GM15510 (cell line): ENCODE results near the gene ERLIN1.

ENCODE experiments used
- POLR2A ChIP-seq: IDR thresholded peaks from 3 replicates; pipeline ENCODE4 v1.6.1; 2011; ENCODE audit warnings: borderline replicate concordance; ENCODE audit not compliant: insufficient read length; ENCODE audit errors: extremely low read depth

ERLIN1 gene

GRCh38 chr10:100128951-100129350, 56.9 kb downstream of the ERLIN1 start:
- no peak for TF ChIP-seq POLR2A

DNA sequence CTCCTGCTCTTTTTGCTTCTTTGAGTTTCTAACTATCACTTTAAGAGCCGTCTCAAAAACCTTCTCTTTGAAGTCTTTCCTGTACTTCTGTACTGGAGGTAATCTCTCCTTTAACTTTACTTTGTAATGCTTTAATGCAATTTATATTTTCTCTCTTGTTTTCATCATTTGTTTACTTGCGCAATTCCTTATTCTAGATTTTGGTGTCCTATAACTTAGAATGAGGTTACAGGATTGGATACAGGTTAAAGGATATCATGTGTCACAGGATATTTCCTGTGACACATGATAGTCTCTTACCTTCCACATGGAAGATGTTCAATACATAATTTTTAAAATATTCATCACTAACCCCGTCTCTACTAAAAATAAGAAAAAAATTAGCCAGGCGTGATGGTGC, 61.7 kb downstream of the ERLIN1 start:
- no peak for TF ChIP-seq POLR2A

- TF ChIP-seq POLR2A, result no peak
These were observed 63.0 kb downstream of the ERLIN1 start for GRCh38 chr10:100122780-100123179.

- TF ChIP-seq POLR2A, result no peak
These were observed 65.3 kb downstream of the ERLIN1 start for GRCh38 chr10:100120550-100120949.

GRCh38 chr10:100119726-100120125, 66.1 kb downstream of the ERLIN1 start:
- no peak for TF ChIP-seq POLR2A

GRCh38 chr10:100114976-100115770, 70.7 kb downstream of the ERLIN1 start:
- TF ChIP-seq POLR2A, result no peak

DNA sequence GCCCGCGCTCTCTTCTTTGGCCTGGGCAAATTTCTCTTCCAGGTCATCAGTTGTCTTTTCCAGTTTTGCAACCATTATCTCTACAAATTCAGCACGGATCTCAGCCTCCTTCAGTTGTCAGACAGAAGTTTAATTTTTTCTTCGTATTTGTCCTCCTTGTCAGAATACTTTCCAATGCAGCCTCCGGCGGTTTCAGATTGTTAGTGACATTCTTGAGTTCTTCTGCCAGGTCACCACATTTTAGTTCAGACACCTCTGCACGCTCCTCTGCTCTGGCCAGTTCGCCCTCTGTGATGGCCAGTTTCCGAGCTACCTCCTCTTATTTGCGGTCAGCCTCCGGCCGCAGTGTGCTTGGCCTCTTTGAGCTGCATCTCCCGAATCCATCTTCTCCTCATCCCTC, 71.4 kb downstream of the ERLIN1 start:
- TF ChIP-seq POLR2A, result no peak

DNA sequence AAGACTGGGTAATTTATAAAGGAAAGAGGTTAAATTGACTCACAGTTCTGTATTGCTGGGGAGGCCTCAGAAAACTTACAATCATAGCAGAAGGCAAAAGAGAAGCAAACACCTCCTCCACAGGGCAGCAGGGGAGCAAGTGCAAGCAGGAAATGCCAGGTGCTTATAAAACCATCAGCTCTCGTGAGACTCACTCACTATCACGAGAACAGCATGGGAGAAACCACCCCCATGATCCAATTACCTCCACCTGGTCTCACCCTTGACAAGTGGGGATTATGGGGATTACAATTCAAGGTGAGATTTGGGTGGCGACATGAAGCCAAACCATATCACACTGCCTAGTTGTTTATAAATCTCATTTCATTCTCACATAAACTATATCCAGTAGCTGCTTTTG, 76.2 kb downstream of the ERLIN1 start:
- TF ChIP-seq POLR2A, result no peak

DNA sequence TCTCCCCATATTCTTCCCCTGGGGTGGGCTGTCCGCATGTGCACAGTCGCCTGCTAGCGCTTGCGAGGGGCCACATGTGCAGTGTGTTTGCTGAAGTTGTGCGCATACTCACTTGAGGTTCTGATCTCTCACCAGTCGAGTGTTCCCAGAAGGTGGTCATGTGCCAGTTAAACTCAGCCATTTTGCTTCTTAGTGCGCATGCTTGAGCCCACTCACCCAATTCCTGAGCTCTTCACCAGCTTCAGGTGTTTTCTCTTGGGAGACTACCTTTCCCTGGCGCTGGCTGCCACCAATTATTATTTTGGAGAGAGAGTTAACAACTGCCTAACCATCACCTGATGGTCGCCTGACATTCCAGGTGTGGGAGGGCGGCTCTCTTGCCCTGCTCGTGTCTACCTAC, 79.0 kb downstream of the ERLIN1 start:
- TF ChIP-seq POLR2A, result no peak

GRCh38 chr10:100104300-100104699, 81.5 kb downstream of the ERLIN1 start:
- TF ChIP-seq POLR2A, result no peak

- TF ChIP-seq POLR2A, result no peak
These were observed 82.2 kb downstream of the ERLIN1 start for GRCh38 chr10:100103581-100103980.

DNA sequence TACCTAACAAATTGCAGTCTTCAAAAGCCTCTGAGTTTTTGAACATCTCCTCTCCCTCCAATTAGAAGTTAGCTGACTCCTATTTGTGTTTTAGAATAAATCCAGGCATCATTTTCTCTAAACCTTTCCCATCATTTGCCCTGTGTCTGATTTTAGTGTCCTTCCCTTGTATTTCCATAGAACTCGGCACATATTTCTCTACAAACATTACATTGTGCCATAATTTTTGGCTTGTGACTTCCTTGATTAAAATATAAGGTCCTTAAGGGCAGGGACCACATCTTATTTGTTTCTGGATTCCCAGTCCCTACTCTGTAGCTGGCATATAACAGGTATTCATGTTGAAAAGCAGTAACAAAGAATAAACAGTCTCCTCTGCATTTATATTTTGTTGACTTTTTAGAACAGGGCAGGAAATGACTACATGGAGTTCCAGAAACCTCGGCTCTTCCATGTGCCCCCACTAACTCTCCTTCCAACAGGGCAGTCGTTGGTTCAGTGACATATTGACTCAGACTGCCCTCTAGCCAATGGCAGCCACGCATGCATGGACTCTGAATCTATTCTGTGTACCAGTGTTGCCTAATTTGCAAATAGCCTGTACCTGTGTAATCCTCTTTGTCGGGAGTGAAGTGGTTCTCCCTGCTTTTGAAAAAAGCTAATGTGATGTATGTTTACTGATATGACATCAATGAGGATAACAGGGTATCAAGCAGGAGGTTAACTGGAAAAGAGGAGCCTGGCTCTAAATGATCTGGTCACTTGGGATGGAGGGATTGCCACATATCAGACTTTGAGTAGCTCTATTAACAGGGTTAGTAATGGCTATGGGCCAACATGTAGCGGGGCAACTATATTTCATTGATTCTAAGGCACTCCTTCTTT, 84.4 kb downstream of the ERLIN1 start:
- TF ChIP-seq POLR2A, result no peak

DNA sequence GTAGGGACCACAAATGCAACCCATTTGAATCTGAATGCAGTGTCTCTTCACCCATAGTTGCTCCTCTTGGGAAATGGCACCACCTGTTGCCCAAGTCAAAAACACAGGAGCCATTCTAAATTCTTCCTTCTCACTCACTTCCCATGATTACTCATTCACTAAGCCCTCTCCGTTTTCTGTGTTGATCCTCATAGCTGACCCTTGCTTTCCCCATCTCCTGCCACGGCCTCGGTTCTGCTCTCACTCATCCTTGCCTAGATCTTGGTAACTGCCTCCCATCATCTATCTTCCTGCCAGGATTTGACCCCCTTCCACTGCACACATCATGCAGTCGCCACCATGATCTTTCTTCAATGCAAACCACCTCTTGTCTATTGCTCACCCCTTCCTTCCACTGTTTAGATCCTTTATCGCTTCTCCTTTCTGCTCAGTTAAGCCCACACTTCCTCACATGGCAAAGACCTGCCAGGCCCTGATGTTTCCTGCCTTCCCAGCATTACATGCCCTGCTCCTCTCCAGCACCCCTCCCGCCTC, 85.1 kb downstream of the ERLIN1 start:
- no peak for TF ChIP-seq POLR2A
